ENCODE data around the gene CD200.

The CD200 gene

GRCh38 chr3:112333002-112333380, at the start of gene CD200:
TSS of gene CD200 (plus strand) at chr3:112333156. CDS start at chr3:112333213, 57 bp downstream.
- DNase-seq, result peak; percentile 56

DNA sequence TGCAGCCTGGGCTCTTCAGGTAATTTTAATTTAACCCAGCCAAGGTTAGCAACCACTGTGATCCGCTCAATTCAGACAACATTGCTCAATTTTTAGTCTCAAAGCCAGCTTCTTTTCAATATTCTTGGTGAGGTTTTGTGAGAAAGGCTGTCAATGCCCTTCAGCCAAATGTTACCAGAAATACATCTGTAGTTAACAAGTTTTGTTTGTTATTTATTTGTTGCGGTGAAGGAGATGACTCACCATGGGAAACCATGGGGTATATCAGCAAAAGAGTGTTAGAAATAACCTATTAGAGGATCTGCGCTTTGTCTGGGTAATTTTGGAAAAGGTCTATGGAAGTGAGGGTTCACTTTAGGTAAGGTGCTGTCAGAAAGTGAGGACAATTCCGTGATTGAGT, 43.9 kb upstream of the CD200 start:
- no peak for DNase-seq

DNA sequence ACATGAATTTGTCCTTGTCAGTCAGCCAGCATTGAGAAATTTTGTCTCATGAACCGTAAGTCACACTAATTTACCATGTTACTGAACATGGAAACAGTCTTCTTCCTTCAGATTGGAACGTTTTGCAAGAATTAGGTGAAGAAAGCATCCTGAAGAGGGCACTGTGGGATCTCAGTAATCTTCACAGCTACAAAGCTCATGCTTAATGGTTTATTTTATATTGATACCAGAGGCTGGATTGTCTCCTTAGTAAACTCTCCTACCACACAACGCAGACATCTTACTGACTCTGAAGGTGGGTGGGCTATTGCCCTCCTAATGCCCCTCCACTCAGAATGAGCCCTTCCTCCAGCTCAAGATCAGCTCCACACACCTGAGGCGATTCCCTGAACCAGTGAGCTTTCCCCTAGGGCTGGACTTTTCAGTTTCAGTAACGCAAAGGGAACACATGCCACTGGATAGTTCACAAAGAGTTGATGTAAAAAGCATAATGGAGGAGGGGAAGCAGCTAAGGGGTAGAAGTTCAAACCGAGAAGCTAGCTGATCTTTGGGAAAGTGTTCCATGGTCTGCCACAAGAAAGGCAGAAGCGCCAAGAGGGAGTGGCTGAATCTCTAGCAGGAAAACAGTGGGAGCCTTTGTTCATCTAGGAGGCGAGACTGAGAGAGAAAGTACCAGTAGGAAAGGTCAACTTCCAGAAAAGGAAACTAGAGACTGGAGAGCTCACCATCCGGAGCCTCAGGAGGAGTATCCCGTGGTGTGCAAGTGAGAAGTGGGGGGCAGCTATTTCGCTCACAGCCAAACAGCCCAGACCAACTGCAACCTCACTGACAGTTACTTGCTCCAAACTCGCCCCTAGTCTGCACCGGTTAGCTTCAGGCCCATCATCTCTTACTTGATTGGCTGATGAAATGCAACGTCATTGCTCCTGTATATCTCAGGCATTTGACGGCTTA, 39.3 kb upstream of the CD200 start, which contains the start of gene SLC9C1:
Gene SLC9C1 (minus strand): TSS at position 849 of the 954 bp plus-strand sequence. CDS start 7,425 bp downstream, outside the sequence.
- DNase-seq, result peak; percentile 57

DNA sequence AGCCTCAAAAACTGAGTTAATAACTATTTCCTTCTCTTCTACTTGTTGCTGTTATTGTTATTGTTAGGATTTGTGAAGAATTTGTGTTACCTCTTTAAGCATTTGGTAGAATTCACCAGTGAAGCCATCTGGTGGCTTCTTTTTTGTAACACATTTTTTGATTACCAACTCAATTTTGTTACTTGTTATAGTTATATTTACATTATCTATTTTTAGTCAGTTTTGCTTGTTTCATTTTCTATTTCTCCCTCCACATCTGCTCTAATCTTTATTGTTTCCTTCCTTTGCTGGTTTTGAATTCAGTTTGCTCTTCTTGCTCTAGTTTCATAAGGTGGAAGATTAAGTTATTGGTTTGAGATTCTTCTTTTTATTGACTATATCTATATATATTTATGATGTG, 35.2 kb upstream of the CD200 start:
- DNase-seq, result peak; percentile 11

DNA sequence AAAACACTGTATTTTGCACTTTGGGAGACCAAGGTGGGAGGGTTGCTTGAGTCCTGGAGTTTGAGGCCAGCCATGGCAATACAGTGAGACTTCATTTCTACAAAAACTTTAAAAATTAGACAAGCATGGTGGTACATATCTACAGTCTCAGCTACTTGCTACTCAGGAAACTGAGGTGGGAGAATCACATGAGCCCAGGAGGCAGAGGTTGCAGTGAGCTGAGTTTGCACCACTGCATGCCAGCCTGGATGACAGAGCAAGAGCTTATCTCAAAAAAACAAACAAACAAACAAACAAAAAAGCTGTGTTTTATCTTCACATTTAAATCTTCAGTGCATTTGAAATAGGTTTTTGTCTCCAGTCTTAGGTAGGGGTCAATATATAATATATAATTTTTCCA, 34.2 kb upstream of the CD200 start:
- no peak for DNase-seq

DNA sequence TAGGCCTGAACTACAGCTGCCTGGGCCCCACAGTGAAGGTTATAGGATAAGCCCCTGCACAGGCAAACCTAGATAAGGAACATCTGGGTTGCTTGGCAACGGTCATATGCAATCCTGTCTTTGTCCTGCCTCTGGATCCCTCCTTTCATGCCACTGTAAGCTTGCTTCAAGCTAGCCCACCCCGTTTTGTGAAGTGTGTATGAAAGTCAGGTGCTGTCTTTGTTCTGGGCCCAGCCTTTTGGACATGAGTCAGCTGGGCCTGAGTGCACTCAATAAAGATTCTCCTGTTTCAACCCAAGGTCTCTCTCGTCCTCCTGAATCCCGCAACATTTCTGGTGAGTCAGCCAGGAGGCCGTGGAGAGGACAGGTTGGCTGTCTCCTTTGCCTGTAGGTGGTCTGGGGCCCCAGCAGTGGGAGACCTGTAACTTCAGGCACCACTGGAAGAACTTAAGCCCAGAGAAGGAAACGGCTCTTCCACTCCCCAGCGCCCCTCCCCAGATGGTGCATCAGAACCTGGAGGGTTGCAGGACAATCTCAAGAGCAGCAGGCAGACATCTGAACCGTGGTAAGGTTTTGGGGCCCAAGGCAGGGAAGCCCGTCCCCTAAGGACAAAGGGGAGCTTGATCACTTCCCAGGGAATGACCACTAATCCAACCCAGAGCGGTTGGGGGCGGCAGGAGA, 30.7 kb upstream of the CD200 start:
- DNase-seq, result no peak

DNA sequence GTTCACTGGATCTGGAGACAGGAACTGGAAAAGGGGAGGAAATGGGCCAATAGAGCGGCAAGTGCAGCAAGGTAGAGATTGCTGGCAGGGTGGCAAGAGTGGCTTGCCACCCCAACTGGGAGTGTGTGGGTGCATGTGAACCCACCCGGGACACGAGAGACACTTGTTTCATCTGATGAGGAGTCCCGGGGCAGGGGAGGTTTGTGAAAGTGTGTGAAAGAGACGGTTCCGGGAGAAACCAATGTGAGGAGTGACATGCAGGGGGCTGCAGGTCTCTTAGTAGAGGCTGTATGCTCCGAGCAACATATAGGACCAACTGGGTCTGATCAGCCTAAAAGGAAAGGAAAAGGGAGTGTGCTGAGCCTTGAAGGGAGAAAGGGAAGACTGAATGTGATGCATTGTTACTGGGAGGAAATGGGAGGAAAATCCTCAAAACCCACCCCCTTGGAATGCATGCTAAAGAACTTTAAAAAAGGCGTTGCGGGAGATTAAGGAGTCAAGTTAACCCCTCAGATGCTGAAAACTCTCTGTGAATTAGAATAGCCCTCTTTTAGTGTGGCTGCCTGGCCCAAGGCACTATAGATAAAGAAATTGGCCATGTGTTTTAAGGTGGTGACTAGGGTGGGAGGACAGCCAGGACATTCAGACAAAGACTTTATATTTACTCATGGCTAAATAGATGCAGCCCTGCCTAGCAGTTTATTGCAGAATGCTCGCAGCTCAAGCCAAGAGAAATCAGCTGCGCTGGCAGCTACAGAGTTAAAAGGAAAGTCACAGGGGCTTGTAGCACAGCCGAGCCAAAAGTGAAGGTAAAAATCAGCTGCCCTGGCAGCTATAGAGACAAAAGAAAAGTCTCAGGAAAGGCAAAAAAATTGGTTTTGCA, 29.8 kb upstream of the CD200 start:
- no peak for DNase-seq

GRCh38 chr3:112303764-112304325, 29.1 kb upstream of the CD200 start:
- DNase-seq, result no peak

DNA sequence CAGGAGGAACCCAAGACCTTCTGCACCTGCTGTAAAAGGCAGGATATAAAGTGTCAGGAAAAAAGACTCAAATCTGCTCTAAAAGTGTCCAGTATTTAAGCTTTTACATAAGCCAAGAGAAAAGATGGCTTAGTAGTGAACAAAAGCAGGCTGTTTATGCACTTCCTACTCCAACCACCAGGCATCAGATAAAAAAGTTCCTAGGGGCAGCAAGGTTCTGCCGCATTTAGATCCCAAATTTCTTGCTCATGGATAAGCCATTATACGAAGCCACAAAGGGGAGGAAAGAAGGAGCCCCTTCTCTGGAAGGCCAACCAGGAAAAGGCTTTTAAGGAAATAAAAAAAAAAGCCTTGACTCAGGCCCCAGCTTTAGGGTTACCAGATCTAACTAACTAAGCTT, 28.3 kb upstream of the CD200 start:
- DNase-seq, result no peak

DNA sequence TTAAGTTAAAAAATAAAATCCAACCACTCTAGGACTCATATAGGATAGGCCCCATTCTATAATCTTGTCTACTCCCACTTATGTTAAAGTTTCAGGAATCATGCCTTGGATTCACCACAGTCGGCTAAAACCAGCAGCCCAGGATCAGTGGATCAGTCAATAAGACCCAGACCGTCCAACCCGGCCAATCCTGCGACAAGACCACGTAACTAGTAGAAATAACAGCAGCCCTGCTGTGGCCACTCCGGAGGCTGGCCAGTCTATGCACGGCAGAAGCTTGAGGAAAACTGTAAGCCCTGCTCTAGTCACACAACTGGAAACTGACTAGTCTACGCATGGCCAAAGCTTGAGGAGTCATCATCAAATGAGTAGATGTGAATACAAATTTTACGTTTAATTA, 26.1 kb upstream of the CD200 start:
- no peak for DNase-seq

DNA sequence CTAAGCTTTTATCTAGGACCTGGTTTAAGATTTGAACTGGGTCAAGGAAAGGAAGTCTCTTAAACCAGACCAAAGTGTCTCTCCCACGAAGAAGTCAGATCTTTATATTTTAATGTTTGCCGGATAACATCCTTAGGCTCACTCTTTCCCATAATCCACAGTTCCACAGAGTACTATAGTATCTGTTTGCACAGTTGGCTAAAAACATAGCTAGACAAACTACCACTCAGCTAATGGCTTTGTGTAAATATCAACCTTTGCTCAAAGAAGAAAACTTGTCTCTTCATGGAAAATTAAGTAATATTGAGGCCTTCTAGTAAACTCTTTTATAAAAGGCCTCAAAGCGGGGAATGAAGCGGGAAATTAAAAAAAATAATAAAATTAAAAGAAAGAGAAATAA, 25.4 kb upstream of the CD200 start:
- DNase-seq, result no peak

DNA sequence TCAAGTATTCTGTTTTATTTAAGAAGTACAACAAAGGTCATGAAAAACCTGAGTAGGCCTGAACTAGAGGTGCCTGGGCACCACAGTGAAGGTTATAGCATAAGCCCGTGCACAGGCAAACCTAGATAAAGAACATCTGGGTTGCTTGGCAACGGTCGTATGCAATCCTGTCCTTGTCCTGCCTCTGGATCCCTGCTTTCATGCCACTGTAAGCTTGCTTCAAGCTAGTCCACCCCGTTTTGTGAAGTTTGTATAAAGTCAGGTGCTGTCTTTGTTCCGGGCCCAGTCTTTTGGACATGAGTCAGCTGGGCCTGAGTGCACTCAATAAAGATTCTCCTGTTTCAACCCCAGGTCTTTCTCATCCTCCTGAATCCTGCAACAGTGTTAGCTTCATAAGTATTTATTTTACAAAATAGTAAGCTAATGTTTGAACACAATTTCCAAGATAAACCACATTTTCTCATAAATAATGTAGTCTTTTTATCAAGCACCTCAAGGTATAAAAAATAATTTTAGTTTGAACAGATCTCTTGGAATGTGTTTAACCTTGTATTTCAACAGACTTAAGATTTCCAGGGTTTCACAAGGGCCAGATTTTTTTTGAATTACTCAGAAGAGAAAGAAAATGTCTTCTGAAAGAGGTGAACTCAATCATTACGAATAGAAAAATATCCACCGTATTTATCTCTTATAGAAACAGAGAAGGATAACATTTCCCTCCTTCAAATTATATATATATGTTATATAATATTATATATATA, 24.6 kb upstream of the CD200 start:
- DNase-seq, result no peak

- DNase-seq, result no peak
Observed at GRCh38 chr3:112314649-112315048, 18.3 kb upstream of the CD200 start.

GRCh38 chr3:112315791-112316190, 17.2 kb upstream of the CD200 start:
- DNase-seq, result no peak

- no peak for DNase-seq
Observed at GRCh38 chr3:112319516-112320276, 13.3 kb upstream of the CD200 start.

GRCh38 chr3:112320691-112321090, 12.3 kb upstream of the CD200 start:
- no peak for DNase-seq

DNA sequence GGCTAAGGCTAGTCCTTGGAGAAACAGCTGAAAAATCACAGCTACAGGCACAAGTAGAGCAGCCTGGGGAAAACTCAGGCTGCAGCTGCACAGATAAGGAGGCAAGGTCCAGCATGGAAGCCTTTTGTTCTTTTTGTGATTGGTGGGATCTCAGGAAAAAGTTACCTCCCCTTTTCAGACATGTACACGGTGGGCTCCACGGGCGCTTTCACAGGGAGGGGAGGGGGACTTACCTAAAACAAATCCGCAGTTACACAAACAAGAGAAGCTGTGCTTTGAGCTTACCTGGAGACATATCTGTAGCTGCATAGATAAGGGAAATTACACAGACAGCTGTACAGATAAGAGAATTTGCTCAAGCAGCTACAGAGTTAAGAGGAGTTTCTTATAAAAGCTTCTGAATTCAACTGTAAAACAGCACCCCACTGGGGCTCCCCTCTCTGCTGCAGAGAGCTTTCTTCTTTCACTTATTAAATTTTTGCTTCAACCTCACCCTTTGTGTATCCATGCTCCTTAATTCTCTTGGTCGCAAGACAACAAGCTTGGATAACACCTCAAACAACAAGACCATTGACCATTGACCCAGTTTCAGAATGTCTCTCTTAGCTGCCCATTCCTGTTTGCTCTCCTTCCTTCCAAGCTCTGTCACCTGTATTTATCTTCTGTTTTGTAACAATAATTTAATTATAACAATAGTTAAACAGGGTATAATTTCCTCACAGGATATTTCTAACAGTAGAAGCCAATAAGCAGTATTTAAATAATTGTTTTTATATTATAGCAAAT, 10.9 kb upstream of the CD200 start:
- DNase-seq, result no peak

GRCh38 chr3:112327371-112327951, 5.5 kb upstream of the CD200 start:
- DNase-seq, result peak; percentile 68

GRCh38 chr3:112331851-112332250, 1.1 kb upstream of the CD200 start:
- no peak for DNase-seq

All from activated CD4-positive, alpha-beta T cell treated with anti-CD3 and anti-CD28 coated beads, Interleukin-2, amount 50 U/mL, for 16 hours (primary cell).